ENCODE data around the gene ARHGEF37.

Gene ARHGEF37

GRCh38 chr5:149680810-149681221 is 99.5 kb downstream of the ARHGEF37 start:
- peak; percentile 92 to 94 for DNase-seq

- no peak for DNase-seq
These were observed 100.0 kb downstream of the ARHGEF37 start for GRCh38 chr5:149681252-149681651.

GRCh38 chr5:149681922-149682321 is 100.6 kb downstream of the ARHGEF37 start:
- DNase-seq = no peak

GRCh38 chr5:149682532-149683075 is 101.3 kb downstream of the ARHGEF37 start:
- DNase-seq = no peak

GRCh38 chr5:149683964-149684363 is 102.7 kb downstream of the ARHGEF37 start:
- no peak for DNase-seq

- DNase-seq = no peak
These were observed 103.1 kb downstream of the ARHGEF37 start for GRCh38 chr5:149684371-149684770.
